ENCODE data around the gene RBMXL3. TPM values are rescaled to one million over a fixed set of nuclear protein-coding genes. Genes with fewer than 3 reads are reported as not detected.

Gene RBMXL3
- total and polyA plus RNA-seq, 2 of the 8 experiments (the other 6 are each of a cell fraction or from before 2014, with no cell fraction given): not detected

DNA sequence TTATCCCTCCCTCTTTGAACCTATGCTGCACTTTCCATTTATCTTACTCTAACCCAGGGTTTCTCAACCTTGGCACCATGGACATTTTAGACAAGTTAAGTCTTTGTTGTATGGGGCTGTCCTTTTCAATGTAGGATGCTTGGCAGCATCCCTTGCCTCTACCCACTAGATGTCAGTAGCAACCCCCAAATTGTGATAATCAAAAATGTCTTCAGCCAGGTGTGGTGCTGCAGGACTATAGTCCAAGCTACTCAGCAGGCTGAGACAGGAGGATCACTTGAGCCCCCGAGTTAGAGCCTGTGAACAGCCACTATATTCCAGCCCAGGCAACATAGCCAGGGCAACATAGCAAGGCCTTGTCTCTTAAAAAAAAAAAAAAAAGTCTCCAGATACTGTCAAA is 37.7 kb downstream of the RBMXL3 start (continued):
- peak; percentile 19 for TF ChIP-seq TAF7 (optimal IDR thresholded peaks at IDR 0.05; ENCODE audit: borderline replicate concordance, low read depth, low read length)

Data from H1 (cell line).